Caco-2 (cell line): ENCODE data around the gene ADAMTS4. TPM values are rescaled to one million over a fixed set of nuclear protein-coding genes. Genes with fewer than 3 reads are reported as not detected.

Source experiments
- BruUV-seq: library from RNA; stranded (reverse); fragments of 400-500 nt; replicated peaks from 2 replicates; lab custom pipeline; 2021; lab: Mats Ljungman, UMichigan
- CTCF ChIA-PET: fragments of 300-600 bp; sonication (Branson Sonifier 250); formaldehyde crosslinking; loops from one replicate; lab custom pipeline; 2022; ENCODE audit warnings: antibody characterized with exemption; lab: Charles Lee
- POLR2A ChIA-PET: fragments of 300-600 bp; sonication (Branson Sonifier 250); formaldehyde crosslinking; loops from one replicate; lab custom pipeline; 2022; ENCODE audit warnings: antibody characterized with exemption; lab: Charles Lee
- DNase-seq, 2 experiments: peaks; one replicate each; pipeline versions ENCODE4 v3.0.0 to v3.0.0-alpha.2; 2020 to 2022
- H3K27me3 ChIP-seq: replicated peaks from 2 replicates; pipeline ENCODE4 v1.6.0; 2011; ENCODE audit warnings: low read length; ENCODE audit not compliant: control insufficient read depth, insufficient read depth
- H3K36me3 ChIP-seq: 2 replicates; pipeline ENCODE4 v1.5.1; 2011; ENCODE audit warnings: low read length; ENCODE audit not compliant: control insufficient read depth, insufficient read depth
- H3K4me1 ChIP-seq: fragments of 250-450 bp; sonication (Bioruptor Pico); 2 replicates; pipeline ENCODE4 v1.5.1; 2020; ENCODE audit warnings: mild to moderate bottlenecking
- H3K4me3 ChIP-seq: 2 replicates; pipeline ENCODE4 v1.5.1; 2011; ENCODE audit warnings: low read depth, mild to moderate bottlenecking, control low read depth, low read length
- H3K9me3 ChIP-seq: fragments of 250-450 bp; sonication (Bioruptor Pico); 2 replicates; pipeline ENCODE4 v1.5.1; 2020; ENCODE audit warnings: mild to moderate bottlenecking, moderate library complexity
- H3K27ac Mint-ChIP-seq: one replicate; pipeline ENCODE4 v1.8.0; 2022; ENCODE audit warnings: mixed read lengths; ENCODE audit not compliant: unreplicated experiment
- H3K27me3 Mint-ChIP-seq: one replicate; pipeline ENCODE4 v1.8.0; 2022; ENCODE audit warnings: mixed read lengths; ENCODE audit not compliant: insufficient read depth, unreplicated experiment
- H3K36me3 Mint-ChIP-seq: one replicate; pipeline ENCODE4 v1.8.0; 2022; ENCODE audit warnings: mild to moderate bottlenecking, mixed read lengths; ENCODE audit not compliant: insufficient read depth, unreplicated experiment
- H3K4me1 Mint-ChIP-seq: one replicate; pipeline ENCODE4 v1.8.0; 2022; ENCODE audit warnings: low read depth, mixed read lengths; ENCODE audit not compliant: unreplicated experiment
- H3K4me3 Mint-ChIP-seq: one replicate; pipeline ENCODE4 v1.8.0; 2022; ENCODE audit warnings: mild to moderate bottlenecking, moderate library complexity, mixed read lengths; ENCODE audit not compliant: unreplicated experiment
- H3K9me3 Mint-ChIP-seq: one replicate; pipeline ENCODE4 v1.8.0; 2022; ENCODE audit warnings: mixed read lengths; ENCODE audit not compliant: unreplicated experiment
- CTCF ChIP-seq, 2 experiments: fragments of 200-600 bp in 1 of 2; IDR thresholded peaks; 1 replicate in 1 of 2; 2 replicates in 1 of 2; pipeline versions ENCODE4 v1.5.1 to v1.8.0; 2011 to 2022; ENCODE audit warnings: antibody characterized with exemption in 1 of 2, control low read depth in 1 of 2, inconsistent platforms in 1 of 2, low read depth in 1 of 2, low read length in 1 of 2, mild to moderate bottlenecking in 1 of 2, moderate library complexity in 1 of 2; ENCODE audit not compliant: insufficient read depth in 1 of 2, severe bottlenecking in 1 of 2, unreplicated experiment in 1 of 2
- intact Hi-C: fragments of 100-400 bp; cut with micrococcal nuclease; formaldehyde crosslinking; loops from one replicate; pipeline ENCODE4 v1.10.0; 2022; ENCODE audit not compliant: unreplicated experiment
- total RNA-seq: library from RNA; stranded (reverse); gene quantifications from 2 replicates; pipeline ENCODE4 v1.2.3, GENCODE V29; 2022

Gene ADAMTS4
- total RNA-seq, 1 experiment from 2014 or later, result 0.32 TPM

GRCh38 chr1:161228032-161228431 lies 29.2 kb upstream of the ADAMTS4 start:
- Mint-ChIP-seq H3K27ac (peak overlapping the region; percentile 97), H3K4me3 (no peak overlapping the region), H3K27me3 (no peaks in the 10 kb centered on the region), H3K9me3 (peaks cover 9% of the 10 kb centered on the region), H3K4me1 (peaks cover 29% of the 10 kb centered on the region), H3K36me3 (peaks cover 47% of the 10 kb centered on the region)
- DNase-seq, result no peak
- no TSS peak for BruUV-seq
- peaks cover 31% of the 10 kb centered on the region for H3K4me1 ChIP-seq
- no peaks in the 10 kb centered on the region for H3K27me3 ChIP-seq
- peaks cover 5% of the 10 kb centered on the region; the same call in 1 of the 2 replicates for H3K36me3 ChIP-seq
- H3K4me3 ChIP-seq, result no peak overlapping the region
- CTCF ChIA-PET, result interaction anchor here (1.0 to 3.6 kb wide), 3 partner anchors 22 to 147 kb away, joined by 3 to 44 read pairs (median 4); no protein-coding TSS in a partner anchor
- intact Hi-C loops, result no loop called here
- POLR2A ChIA-PET, result no interaction called here
- TF ChIP-seq CTCF (IDR thresholded peaks at IDR 0.05; ENCODE audit: insufficient read depth in 1 of 2, low read depth in 1 of 2, low read length in 1 of 2, severe bottlenecking in 1 of 2, unreplicated experiment in 1 of 2), result no peak
- H3K9me3 ChIP-seq, result no peaks in the 10 kb centered on the region

- H3K9me3 Mint-ChIP-seq, result peaks cover 16% of the 10 kb centered on the region
- ChIA-PET POLR2A (interaction anchor here (2.2 kb wide), 1 partner anchor 25 kb away, joined by 41 read pairs; the partner anchor contains the start of gene NDUFS2), CTCF (interaction anchor here (0.8 to 3.6 kb wide), 7 partner anchors 16 to 154 kb away, joined by 3 to 44 read pairs (median 3); no protein-coding TSS in a partner anchor)
- peak overlapping the region; percentile 97 for H3K27ac Mint-ChIP-seq
- no peaks in the 10 kb centered on the region for H3K27me3 ChIP-seq
- TF ChIP-seq CTCF (IDR thresholded peaks at IDR 0.05; ENCODE audit: insufficient read depth in 1 of 2, low read depth in 1 of 2, low read length in 1 of 2, severe bottlenecking in 1 of 2, unreplicated experiment in 1 of 2), result peak; percentile 76 to 84
- H3K4me3 ChIP-seq, result peak overlapping the region; percentile 69
- H3K36me3 Mint-ChIP-seq, result peaks cover 54% of the 10 kb centered on the region
- H3K4me1 Mint-ChIP-seq, result peaks cover 36% of the 10 kb centered on the region
- H3K4me3 Mint-ChIP-seq, result peak overlapping the region; percentile 99
- H3K27me3 Mint-ChIP-seq, result no peaks in the 10 kb centered on the region
- peak; percentile 72 to 82 for DNase-seq
- H3K4me1 ChIP-seq, result peaks cover 38% of the 10 kb centered on the region
- peaks cover 6% of the 10 kb centered on the region for H3K36me3 ChIP-seq
- intact Hi-C loops, result loop anchor here (1.0 kb wide), 2 partner anchors 64 to 147 kb away; no protein-coding TSS in a partner anchor
- peaks cover 5% of the 10 kb centered on the region; the same call in 1 of the 2 replicates for H3K9me3 ChIP-seq
- BruUV-seq, result no TSS peak
These were observed 28.5 kb upstream of the ADAMTS4 start for GRCh38 chr1:161227196-161227871.

- H3K36me3 ChIP-seq, result peaks cover 6% of the 10 kb centered on the region
- BruUV-seq, result no TSS peak
- peak overlapping the region; percentile 69 for H3K4me3 ChIP-seq
- ChIA-PET CTCF (interaction anchor here (0.8 to 3.6 kb wide), 6 partner anchors 10 to 155 kb away, joined by 3 to 44 read pairs (median 14); no protein-coding TSS in a partner anchor), POLR2A (interaction anchor here (1.7 to 2.2 kb wide), 2 partner anchors 10 to 24 kb away, joined by 11 to 41 read pairs; partner anchors contain the start of gene NDUFS2)
- no peak for TF ChIP-seq CTCF (IDR thresholded peaks at IDR 0.05; ENCODE audit: insufficient read depth in 1 of 2, low read depth in 1 of 2, low read length in 1 of 2, severe bottlenecking in 1 of 2, unreplicated experiment in 1 of 2)
- Mint-ChIP-seq H3K36me3 (peaks cover 60% of the 10 kb centered on the region), H3K4me3 (peak overlapping the region; percentile 99), H3K27me3 (no peaks in the 10 kb centered on the region), H3K4me1 (peaks cover 42% of the 10 kb centered on the region), H3K9me3 (peaks cover 22% of the 10 kb centered on the region), H3K27ac (peak overlapping the region; percentile 97)
- H3K27me3 ChIP-seq, result no peaks in the 10 kb centered on the region
- H3K9me3 ChIP-seq, result peaks cover 8% of the 10 kb centered on the region; the same call in 1 of the 2 replicates
- DNase-seq, result no peak
- peaks cover 44% of the 10 kb centered on the region for H3K4me1 ChIP-seq
- intact Hi-C loops, result loop anchor here (1.0 kb wide), 2 partner anchors 65 to 148 kb away; no protein-coding TSS in a partner anchor
These were observed 27.9 kb upstream of the ADAMTS4 start for GRCh38 chr1:161226759-161227158.
